HEK293 (cell line): ENCODE measurements around the gene CASK.

Experiments used
- CTCF ChIP-seq: fragments of 450-650 bp; formaldehyde crosslinking; IDR thresholded peaks from 2 replicates; pipeline ENCODE4 v1.5.1; 2016; ENCODE audit warnings: missing biosample characterization, missing genetic modification characterization
- ZNF18 ChIP-seq: fragments of 450-650 bp; formaldehyde crosslinking; IDR thresholded peaks from 2 replicates; pipeline ENCODE4 v1.5.1; 2016; ENCODE audit warnings: missing biosample characterization, missing genetic modification characterization
- ZNF350 ChIP-seq: fragments of 450-650 bp; formaldehyde crosslinking; IDR thresholded peaks from 2 replicates; pipeline ENCODE4 v1.5.0; 2017; ENCODE audit warnings: missing biosample characterization, mild to moderate bottlenecking, missing genetic modification characterization

- TF ChIP-seq CTCF (tag by site-specific recombination) (no peak), ZNF350 (no peak), ZNF18 (no peak)
These were observed 447.6 kb downstream of the CASK start for GRCh38 chrX:41475591-41476241.
